ENCODE results near the gene UPK2.

The UPK2 gene

GRCh38 chr11:118927554-118928100 lies 28.5 kb upstream of the UPK2 start:
- Histone ChIP-seq H3K4me1 (ENCODE audit: low read depth, poor library complexity, severe bottlenecking) (peaks cover 22% of the 10 kb centered on the region), H3K9ac (no peak overlapping the region), H3K27me3 (ENCODE audit: insufficient read depth, low read depth) (no peaks in the 10 kb centered on the region), H3K36me3 (ENCODE audit: insufficient read depth) (no peaks in the 10 kb centered on the region), H4K20me1 (ENCODE audit: insufficient read depth) (no peaks in the 10 kb centered on the region), H3K4me2 (peak overlapping the region; percentile 63), H2AFZ (ENCODE audit: low read depth) (peak overlapping the region; percentile 94; the same call in 1 of the 2 replicates), H3K27ac (no peak overlapping the region; the same call in 1 of the 2 replicates), H3K4me3 (IDR thresholded peaks at IDR 0.05; ENCODE audit: insufficient read depth, low read depth, low read length) (no peak overlapping the region), H3K79me2 (ENCODE audit: insufficient read depth, low read depth) (no peaks in the 10 kb centered on the region)
- no peak for TF ChIP-seq CTCF (conservative IDR thresholded peaks at IDR 0.05; ENCODE audit: low read depth, low read length)

- Histone ChIP-seq H3K36me3 (ENCODE audit: insufficient read depth) (no peaks in the 10 kb centered on the region), H2AFZ (ENCODE audit: low read depth) (peak overlapping the region; percentile 94), H3K27me3 (ENCODE audit: insufficient read depth, low read depth) (no peaks in the 10 kb centered on the region), H3K4me2 (peak overlapping the region; percentile 63), H3K9ac (peak overlapping the region; percentile 37; the same call in 1 of the 2 replicates), H3K27ac (peak overlapping the region; percentile 59; the same call in 1 of the 2 replicates), H3K4me3 (IDR thresholded peaks at IDR 0.05; ENCODE audit: insufficient read depth, low read depth, low read length) (no peak overlapping the region), H3K79me2 (ENCODE audit: insufficient read depth, low read depth) (no peaks in the 10 kb centered on the region), H4K20me1 (ENCODE audit: insufficient read depth) (no peaks in the 10 kb centered on the region), H3K4me1 (ENCODE audit: low read depth, poor library complexity, severe bottlenecking) (peaks cover 27% of the 10 kb centered on the region)
- TF ChIP-seq CTCF (conservative IDR thresholded peaks at IDR 0.05; ENCODE audit: low read depth, low read length), result peak; percentile 72
Measured at GRCh38 chr11:118928101-118928869, 27.8 kb upstream of the UPK2 start.

GRCh38 chr11:118928870-118929500 lies 27.1 kb upstream of the UPK2 start:
- Histone ChIP-seq H3K27ac (no peak overlapping the region), H3K4me2 (peak overlapping the region; percentile 63), H3K4me1 (ENCODE audit: low read depth, poor library complexity, severe bottlenecking) (peaks cover 27% of the 10 kb centered on the region), H3K79me2 (ENCODE audit: insufficient read depth, low read depth) (no peaks in the 10 kb centered on the region), H3K36me3 (ENCODE audit: insufficient read depth) (no peaks in the 10 kb centered on the region), H3K27me3 (ENCODE audit: insufficient read depth, low read depth) (no peaks in the 10 kb centered on the region), H2AFZ (ENCODE audit: low read depth) (peak overlapping the region; percentile 94), H4K20me1 (ENCODE audit: insufficient read depth) (no peaks in the 10 kb centered on the region), H3K4me3 (IDR thresholded peaks at IDR 0.05; ENCODE audit: insufficient read depth, low read depth, low read length) (no peak overlapping the region), H3K9ac (no peak overlapping the region; the same call in 1 of the 2 replicates)
- no peak for TF ChIP-seq CTCF (conservative IDR thresholded peaks at IDR 0.05; ENCODE audit: low read depth, low read length)

GRCh38 chr11:118929501-118930093 lies 26.5 kb upstream of the UPK2 start:
- Histone ChIP-seq H3K79me2 (ENCODE audit: insufficient read depth, low read depth) (no peaks in the 10 kb centered on the region), H3K36me3 (ENCODE audit: insufficient read depth) (no peaks in the 10 kb centered on the region), H3K4me3 (IDR thresholded peaks at IDR 0.05; ENCODE audit: insufficient read depth, low read depth, low read length) (no peak overlapping the region), H3K4me2 (peak overlapping the region; percentile 63), H2AFZ (ENCODE audit: low read depth) (peak overlapping the region; percentile 94), H3K9ac (peak overlapping the region; percentile 15; the same call in 1 of the 2 replicates), H3K27ac (no peak overlapping the region), H4K20me1 (ENCODE audit: insufficient read depth) (no peaks in the 10 kb centered on the region), H3K4me1 (ENCODE audit: low read depth, poor library complexity, severe bottlenecking) (peaks cover 21% of the 10 kb centered on the region), H3K27me3 (ENCODE audit: insufficient read depth, low read depth) (no peaks in the 10 kb centered on the region)
- no peak for TF ChIP-seq CTCF (conservative IDR thresholded peaks at IDR 0.05; ENCODE audit: low read depth, low read length)

Measured in KMS-11 (cell line).